NCI-H128 (cell line): ENCODE data around the gene KCNA5.

Experiments used
- DNase-seq: peaks from one replicate; lab custom pipeline; 2025; ENCODE audit not compliant: unreplicated experiment; lab: John Stamatoyannopoulos, UW

Gene KCNA5

DNA sequence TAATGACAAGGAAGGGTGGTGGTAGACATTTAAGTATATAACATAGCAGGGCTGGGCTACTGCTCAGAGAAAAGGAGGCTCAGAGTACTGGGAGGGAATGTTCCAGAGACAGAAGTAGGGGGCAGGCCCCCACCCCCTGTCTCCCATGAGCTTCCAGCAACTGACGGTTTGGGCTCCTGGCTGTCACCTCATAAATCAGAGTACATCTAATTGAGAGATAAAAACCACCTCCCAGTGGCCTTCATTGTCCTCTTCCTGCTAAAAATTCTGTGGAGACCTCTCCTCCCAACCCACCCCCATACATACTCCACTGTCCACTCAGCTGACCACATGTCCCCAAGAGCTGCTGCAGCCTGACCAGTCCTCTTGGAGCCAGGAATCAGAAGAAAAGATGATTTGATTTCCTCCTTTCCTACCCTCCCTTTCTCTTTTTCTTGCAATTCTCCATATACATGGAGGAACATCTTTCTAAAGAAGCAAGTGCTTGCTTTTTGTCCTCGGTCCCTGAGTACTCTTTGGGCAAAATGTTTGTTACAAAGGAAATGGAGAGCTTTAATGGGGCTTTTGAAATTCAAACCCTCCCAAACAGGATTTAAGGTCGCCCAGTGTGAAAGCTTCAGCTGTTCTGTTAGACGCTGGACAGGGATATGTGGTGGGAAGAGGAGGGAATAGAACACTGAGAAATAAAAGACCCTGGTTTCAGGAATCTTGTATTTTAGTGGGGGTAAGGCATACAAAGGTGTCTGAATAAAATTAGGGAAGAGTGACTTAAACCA, 16.4 kb upstream of the KCNA5 start:
- no peak for DNase-seq

DNA sequence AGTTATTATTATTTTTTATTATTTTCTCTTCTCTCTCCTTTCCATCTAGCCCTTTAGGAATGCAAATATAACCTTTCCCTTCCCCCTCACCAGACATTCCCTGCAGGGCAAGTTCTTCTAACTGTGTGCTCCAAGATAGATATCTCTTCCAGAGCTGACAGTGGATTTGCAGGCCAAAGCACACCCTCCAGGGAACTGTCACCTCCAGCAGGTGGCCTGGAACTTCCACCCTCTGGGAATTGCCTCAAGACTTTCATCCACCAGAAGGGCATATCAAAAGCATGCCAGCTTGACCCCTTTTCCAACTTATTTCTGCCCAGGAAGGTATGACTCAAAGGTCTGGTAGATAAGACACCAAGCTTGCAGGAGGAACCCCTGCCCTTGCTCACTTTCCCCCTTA, 13.6 kb upstream of the KCNA5 start:
- no peak for DNase-seq

DNA sequence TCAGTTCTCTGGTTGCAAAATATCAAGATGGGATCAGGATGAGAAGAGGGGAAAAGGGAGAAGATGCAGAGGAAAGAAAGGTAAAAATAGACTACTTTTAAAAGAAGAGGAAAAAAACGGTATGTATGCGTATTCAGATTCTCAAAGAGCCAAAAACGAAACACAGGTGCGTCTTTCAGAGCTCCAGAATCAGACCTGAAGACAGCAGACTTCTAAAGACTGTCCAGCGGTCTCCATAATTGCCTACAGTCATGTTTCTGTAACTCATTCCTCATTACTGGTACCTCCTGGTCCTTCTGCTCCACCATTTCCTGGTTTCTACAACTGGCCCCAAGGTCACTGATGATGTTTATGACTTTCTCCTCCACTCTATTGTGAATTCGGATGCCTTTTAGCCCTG, 12.4 kb upstream of the KCNA5 start:
- DNase-seq, result no peak

DNA sequence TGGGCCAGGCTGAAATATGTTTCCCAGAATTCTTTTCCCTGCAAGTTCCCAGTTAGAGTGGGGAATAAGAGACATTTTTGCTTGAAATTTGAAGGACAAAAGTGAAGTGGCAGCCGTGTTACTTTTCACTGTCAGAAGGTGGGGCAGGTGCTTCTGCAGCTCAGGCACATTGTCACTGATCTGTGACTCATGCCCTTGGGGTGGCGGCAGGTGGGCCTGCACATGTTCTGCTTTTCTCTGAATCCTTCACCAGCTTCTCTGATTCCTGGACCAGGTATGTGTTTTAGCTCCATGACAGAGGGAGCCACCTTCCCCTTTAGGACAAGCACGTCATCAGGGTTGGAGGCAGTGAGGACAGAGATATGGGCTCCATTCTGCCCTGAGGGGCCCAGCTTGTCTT, 11.7 kb upstream of the KCNA5 start:
- no peak for DNase-seq

DNA sequence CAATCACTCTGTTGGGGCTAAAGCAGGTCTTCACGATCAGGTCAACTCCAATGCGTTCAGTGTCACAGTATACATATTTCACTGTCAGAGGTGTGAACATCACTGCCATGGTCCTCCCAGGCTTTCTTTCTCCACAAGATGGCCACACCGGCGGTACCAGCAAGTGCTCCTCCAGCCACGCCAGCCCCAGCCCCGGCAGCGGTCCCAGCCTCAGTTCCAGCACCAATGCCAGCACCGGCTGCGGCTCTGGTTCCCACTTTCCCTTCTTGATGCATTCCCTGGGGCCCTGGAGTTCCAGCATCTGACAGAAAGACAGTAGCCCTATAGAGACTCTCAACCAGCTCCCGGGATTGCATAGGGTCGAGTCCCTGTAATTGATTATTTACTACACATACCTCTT, 10.9 kb upstream of the KCNA5 start:
- no peak for DNase-seq

DNA sequence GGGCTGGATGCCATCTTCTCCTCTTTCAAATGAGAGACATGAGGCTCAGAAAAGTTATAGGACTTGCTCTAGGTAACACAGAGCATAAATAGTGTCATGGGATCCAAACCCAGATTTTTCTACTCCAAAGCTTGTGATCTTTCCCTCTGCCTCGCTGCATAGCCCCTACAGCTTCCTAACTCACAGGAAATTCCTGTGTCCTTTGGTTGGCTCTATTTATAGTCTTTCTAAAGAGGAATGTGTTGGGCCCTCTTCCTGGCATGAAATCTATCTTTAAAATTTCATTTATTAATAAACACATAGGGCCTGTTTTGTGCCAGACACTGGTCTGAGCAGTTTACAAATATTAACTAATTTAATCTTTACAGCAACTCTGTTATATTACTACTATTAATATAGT, 9.8 kb upstream of the KCNA5 start:
- DNase-seq, result no peak

DNA sequence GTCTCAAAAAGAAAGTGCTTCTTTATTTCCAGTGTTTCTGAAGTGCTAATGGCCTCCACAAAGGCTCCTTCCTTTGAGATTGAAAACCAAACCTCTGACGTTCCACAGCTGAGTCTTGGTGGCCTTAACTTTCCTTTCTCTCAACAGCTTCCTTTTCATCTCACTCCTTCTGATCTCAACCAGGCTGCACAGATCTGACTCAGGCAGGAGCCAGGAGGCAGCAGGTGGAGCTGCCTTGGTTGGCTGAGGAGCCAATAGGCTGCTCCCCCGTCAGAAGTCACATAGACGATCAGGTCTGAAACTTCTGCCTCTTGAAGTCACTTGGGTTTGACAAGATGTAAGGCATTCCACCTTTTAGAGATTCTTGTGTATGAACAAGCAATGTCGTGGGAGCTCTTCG, 9.1 kb upstream of the KCNA5 start:
- DNase-seq, result no peak

DNA sequence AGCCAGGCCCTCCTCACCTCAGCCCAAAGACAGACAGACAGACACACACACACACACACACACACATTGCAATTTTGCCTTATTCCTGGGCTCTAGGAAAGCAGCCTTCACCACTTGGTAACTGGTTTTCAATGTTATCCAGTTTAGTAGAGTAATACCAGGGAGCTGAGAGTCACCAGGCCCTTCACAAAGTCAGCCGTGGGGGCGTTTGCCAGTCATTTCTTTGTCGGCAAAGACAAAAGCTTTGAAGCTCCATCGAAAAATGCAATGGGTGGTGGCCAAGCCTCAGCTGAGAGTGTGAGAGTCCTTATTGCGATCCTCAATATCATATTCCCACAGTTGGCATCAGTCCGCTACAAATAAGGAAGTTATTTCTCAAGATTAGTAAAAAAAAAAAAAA, 8.1 kb upstream of the KCNA5 start:
- no peak for DNase-seq

DNA sequence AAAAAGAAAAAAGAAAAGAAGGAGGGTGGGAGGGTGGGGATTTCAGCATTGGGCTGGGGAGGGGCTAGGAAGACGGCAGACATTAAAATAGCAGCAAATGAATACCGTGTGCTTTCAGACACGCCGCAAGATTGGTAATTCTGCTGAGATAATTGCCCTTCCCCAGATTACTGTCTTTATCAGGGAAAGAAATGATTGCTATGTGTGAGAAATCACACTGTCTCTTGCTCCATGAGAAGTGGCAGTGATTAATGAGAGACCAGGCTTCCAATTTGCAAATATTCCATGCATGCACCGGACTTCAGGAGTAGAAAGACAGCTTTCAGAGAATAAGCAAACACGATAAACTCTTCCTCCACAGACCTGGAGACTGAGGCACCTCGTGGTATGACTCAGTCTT, 7.6 kb upstream of the KCNA5 start:
- DNase-seq, result no peak

DNA sequence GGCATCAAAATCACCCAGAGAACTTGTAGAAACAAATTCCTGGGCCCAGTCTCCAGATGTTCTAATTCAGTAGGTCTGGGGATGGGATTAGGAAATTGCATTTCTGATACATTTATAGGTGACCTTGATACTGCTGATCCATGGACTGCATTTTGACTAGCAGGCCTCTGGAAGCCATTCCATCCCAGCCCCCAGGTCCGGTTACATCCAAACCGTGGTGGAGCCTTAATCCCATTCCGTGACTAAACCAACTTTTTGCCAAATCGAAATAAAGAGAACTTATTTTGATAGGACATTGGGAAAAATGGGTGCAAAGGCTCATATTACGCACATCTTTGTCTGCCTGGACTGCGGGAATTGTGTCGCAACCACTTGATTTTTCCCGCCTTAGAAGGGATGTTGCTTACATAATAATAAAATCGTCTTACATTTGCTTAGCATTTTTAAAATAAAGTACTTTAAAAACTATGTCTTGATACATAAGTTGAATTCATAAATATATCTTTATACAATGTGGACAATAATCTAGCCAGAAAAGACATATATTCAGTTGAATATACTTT, 5.8 kb upstream of the KCNA5 start:
- DNase-seq, result no peak

DNA sequence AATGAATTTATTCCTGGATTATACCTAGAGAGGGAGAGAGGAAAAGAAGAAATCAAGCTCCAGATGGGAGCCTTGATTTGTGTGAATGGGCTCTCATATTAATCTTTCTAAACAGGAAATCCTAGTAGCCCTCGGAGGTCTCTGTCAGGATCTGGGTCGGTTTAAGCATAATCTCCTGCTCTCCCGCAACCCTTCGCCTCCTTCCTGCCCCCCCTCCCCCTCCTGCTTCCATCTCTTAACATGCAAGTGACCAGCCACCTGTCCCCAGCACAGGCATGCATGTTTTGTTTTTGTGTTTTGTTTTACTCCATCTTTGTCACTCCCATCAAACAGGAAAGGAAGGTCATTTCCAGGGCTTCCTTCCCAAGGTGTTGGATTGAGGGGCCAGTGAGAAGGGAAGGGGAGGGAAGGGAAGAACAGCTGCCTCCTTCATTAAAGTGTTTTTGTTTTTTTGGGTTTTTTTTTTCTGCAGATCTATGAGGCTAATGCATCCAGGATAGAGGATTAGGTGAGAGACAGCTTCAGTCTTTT, 4.8 kb upstream of the KCNA5 start:
- no peak for DNase-seq

DNA sequence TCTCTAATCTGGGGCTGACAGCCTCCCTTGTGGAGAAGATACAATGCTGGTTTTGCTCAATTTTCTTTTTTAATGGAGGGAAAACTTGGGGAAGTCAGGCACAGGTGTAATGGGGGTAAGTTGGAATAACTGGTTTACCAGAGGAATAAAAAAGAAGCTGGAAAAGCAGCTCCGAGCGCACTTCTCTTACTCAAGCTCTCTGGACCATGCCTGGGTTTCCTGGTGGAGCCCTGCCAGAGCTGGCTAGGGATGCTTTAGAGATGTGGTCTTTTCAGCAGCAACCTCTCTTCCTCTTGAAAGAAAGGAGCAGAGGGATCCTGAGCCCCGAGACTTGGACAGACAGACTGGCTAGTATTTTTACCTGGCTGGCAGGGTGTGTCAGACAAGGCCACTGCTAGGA, 3.9 kb upstream of the KCNA5 start:
- DNase-seq, result no peak

DNA sequence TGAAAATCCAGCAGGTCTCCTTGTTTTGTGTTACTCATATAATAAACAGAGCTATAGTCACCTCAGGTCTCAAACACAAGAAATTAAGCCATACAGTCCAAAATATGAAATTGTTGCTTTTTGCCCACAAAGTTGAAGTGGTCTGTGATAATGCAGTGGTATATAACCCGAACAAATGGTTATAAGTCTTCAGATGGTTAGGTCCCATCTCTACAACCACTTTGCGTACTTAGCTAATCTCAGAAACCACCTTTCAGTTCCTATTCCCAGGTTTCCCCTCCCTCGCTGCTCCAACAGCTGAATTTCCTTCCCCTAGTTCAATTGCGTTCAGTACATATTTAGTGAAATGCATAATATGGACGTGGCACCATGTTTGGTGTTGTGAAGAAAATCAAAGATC, 3.3 kb upstream of the KCNA5 start:
- no peak for DNase-seq

DNA sequence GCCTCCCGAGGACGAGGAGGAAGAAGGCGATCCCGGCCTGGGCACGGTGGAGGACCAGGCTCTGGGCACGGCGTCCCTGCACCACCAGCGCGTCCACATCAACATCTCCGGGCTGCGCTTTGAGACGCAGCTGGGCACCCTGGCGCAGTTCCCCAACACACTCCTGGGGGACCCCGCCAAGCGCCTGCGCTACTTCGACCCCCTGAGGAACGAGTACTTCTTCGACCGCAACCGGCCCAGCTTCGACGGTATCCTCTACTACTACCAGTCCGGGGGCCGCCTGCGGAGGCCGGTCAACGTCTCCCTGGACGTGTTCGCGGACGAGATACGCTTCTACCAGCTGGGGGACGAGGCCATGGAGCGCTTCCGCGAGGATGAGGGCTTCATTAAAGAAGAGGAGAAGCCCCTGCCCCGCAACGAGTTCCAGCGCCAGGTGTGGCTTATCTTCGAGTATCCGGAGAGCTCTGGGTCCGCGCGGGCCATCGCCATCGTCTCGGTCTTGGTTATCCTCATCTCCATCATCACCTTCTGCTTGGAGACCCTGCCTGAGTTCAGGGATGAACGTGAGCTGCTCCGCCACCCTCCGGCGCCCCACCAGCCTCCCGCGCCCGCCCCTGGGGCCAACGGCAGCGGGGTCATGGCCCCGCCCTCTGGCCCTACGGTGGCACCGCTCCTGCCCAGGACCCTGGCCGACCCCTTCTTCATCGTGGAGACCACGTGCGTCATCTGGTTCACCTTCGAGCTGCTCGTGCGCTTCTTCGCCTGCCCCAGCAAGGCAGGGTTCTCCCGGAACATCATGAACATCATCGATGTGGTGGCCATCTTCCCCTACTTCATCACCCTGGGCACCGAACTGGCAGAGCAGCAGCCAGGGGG, 979 bp downstream of the KCNA5 start:
- DNase-seq, result no peak

DNA sequence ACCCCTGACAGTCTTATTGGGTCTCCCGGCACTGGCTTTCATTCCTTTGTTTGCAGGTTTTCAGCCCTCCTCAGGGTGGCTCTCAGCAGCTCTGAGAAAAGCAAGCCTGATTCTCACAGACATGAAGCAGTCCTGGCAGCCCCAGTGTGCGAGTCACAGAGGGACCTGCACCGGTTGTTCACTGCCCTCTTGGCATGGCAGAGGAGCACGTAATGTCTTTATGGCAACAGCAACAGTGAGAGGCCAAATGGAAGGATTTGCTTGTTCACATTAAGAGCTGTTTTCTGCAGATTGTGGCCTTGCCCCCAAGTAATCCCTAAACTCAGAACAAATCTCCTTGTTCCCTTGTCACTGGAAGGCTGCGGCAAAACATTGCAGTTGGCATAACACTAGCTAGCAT, 3.4 kb downstream of the KCNA5 start:
- DNase-seq, result no peak

DNA sequence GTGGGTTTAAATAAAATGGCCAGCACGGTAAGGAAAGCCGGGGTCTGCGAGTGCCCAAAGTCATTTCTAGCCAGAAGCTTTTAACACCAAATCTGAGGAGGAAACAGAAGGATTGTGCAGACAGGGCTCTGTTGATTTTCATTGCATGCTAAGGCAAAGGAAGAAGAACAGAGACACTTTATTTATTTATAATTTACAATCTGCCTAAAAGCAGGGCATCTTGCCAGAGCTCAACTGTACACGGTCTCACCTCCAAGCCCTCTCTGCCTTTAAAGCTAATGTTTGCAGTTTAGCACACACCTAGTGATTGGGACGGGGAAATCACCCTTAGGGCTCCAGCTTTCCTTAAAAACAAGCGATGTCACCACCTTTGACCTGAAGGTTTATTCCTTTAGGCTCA, 4.0 kb downstream of the KCNA5 start:
- no peak for DNase-seq

DNA sequence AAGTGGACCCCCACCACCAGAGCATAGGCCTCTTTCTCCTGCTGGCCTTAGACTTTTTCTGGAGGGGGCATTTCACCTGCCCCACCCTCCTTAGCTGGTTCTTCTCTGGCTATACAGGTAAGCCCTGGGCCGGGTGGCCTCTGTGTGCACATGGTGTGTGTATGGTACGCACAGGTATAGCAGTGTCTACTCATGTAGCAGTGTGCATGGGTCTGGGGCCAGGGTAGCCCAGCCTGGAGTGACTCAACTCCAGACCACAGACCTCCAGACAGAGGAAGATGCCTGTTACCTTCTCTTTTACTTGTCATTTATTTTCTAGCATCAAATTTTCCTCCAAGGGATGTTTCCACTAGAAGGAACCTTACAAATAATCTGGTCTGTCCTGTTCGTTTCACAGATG, 6.9 kb downstream of the KCNA5 start:
- no peak for DNase-seq

DNA sequence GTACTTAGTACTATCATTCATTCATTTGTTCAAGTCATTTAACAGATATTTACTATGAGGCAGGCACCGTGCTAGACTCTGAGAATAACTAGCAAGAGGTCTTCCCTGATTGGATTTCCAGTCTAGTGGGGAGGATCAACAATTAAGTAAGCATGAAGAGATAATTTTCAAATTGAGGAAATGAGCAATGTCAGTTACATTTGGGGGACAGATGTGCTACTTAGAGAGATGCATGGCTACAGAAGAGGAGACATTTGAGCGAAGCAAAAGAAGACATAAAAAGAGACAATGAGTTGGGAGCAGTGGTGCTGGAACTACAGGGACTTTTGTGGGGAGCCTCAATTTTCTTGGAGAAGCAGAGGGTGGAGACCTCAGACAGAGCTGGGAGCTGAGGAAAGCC, 7.7 kb downstream of the KCNA5 start:
- DNase-seq, result no peak

DNA sequence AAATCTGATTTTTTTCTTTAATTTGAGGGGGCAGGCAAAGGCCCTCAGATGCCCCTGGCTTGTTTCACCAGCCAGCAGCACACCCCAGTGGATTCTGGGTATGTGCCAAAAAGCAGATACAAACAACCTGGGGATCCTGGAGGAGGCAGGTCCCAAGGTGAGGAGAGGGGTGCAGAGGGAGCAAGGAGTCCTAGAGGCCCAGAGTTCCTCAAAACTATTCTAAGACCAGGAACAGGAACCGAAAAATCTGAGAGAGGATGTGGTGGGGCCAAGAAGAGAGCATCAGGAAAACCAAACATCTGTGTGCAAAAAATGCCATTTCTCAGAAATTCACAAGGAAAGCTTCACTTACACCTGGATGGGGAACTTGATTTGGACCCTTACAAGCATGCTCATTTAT, 8.2 kb downstream of the KCNA5 start:
- DNase-seq, result no peak

DNA sequence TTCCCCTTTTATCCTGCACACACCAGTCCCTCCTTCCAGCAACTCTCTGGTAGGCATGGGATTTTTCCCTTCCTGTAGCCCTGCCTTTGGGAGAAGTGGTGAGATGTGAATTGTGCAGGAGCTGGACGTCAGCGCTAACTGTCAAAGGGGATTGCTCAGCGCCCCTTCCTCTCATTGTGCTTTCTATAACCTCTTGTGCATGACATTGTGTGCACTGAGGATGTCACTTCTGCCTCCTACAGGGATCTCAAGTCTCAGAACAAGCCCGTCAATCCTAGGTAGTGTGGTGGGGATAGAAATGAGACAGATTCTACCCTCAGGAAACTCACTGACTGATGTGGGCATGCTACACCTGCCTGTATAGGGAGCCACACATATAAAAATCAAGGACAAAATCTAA, 8.7 kb downstream of the KCNA5 start:
- no peak for DNase-seq

DNA sequence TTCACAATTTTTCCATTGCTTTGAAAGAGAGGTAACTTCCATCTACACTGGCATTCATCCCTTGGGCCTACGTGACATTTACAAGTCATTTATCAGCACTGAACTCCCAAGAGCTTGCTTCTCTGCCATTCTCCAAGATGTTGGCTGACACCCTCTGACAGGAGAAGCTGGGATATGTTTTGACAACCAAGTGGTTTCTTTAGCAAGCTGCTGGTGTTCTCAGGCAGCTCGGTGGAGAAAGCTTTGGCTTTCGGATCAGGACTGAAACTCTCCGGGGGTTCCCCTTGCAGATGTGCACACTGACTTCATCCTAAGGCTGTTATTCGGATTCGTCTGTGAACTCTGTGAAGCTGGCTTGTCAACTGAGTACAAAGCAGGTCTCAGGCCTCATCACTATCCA, 15.7 kb downstream of the KCNA5 start:
- DNase-seq, result no peak

DNA sequence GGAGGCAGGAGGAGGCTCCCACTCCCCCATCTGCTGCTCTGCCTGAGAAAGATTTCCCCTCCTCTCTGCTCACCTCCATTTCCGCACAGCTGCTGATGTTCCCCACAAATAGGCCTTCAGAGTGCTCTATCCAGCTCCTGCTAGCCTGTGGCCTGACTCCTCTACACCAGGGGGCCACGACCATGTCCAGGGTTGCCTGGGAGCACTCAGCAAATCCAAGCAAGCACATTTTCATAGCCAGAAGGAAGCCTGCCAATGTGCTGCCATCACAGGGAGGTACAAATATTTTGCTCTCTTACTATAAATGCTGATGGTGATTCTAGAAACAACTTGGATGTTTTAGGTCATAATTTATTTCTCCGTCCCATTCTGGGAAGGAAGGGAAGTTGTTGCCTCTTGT, 17.3 kb downstream of the KCNA5 start:
- DNase-seq, result no peak
